22Rv1 (cell line): Measurements from ENCODE around the gene SEL1L2.

Source experiments
- CTCF ChIP-seq: fragments of 450-650 bp; IDR thresholded peaks from 2 replicates; pipeline ENCODE4 v1.5.1; 2017; ENCODE audit warnings: mild to moderate bottlenecking
- ZFX ChIP-seq: fragments of 450-650 bp; IDR thresholded peaks from 2 replicates; pipeline ENCODE4 v1.6.1; 2017; ENCODE audit warnings: antibody characterized with exemption, borderline replicate concordance

GRCh38 chr20:13904766-13905165, 85.6 kb downstream of the SEL1L2 start:
- TF ChIP-seq CTCF (no peak), ZFX (no peak)
